ENCODE data around the gene SMAD5. TPM values are rescaled to one million over a fixed set of nuclear protein-coding genes. Genes with fewer than 3 reads are reported as not detected.

SMAD5 gene
- total RNA-seq, 1 donor from 2014 or later = 40.1 TPM

GRCh38 chr5:136137497-136138220, 5.0 kb downstream of the SMAD5 start:
- no peak for TF ChIP-seq CTCF (IDR thresholded peaks at IDR 0.05; ENCODE audit: insufficient read depth, low read length, poor library complexity, severe bottlenecking)
- no peaks in the 10 kb centered on the region for H3K36me3 ChIP-seq (ENCODE audit: control insufficient read depth, insufficient read depth, low read length)
- DNase-seq (ENCODE audit: low read depth) = no peak

GRCh38 chr5:136141561-136141960, 8.9 kb downstream of the SMAD5 start:
- TF ChIP-seq CTCF (IDR thresholded peaks at IDR 0.05; ENCODE audit: insufficient read depth, low read length, poor library complexity, severe bottlenecking) = no peak
- DNase-seq (ENCODE audit: low read depth) = no peak
- Histone ChIP-seq H3K27me3 (ENCODE audit: control insufficient read depth, insufficient read depth, low read length) (no peaks in the 10 kb centered on the region), H3K4me3 (ENCODE audit: low read depth, low read length) (no peak overlapping the region), H3K36me3 (ENCODE audit: control insufficient read depth, insufficient read depth, low read length) (no peaks in the 10 kb centered on the region)

More at GRCh38 chr5:136137497-136138220, 5.0 kb downstream of the SMAD5 start:
- no peak overlapping the region for H3K4me3 ChIP-seq (ENCODE audit: low read depth, low read length)
- no peaks in the 10 kb centered on the region for H3K27me3 ChIP-seq (ENCODE audit: control insufficient read depth, insufficient read depth, low read length)

GRCh38 chr5:136143312-136143711, 10.7 kb downstream of the SMAD5 start:
- H3K36me3 ChIP-seq (ENCODE audit: control insufficient read depth, insufficient read depth, low read length) = no peaks in the 10 kb centered on the region
- no peak for TF ChIP-seq CTCF (IDR thresholded peaks at IDR 0.05; ENCODE audit: insufficient read depth, low read length, poor library complexity, severe bottlenecking)
- no peak overlapping the region for H3K4me3 ChIP-seq (ENCODE audit: low read depth, low read length)
- DNase-seq (ENCODE audit: low read depth) = no peak
- no peaks in the 10 kb centered on the region for H3K27me3 ChIP-seq (ENCODE audit: control insufficient read depth, insufficient read depth, low read length)

GRCh38 chr5:136143763-136144162, 11.1 kb downstream of the SMAD5 start:
- Histone ChIP-seq H3K4me3 (ENCODE audit: low read depth, low read length) (no peak overlapping the region), H3K36me3 (ENCODE audit: control insufficient read depth, insufficient read depth, low read length) (no peaks in the 10 kb centered on the region), H3K27me3 (ENCODE audit: control insufficient read depth, insufficient read depth, low read length) (no peaks in the 10 kb centered on the region)
- DNase-seq (ENCODE audit: low read depth) = no peak
- TF ChIP-seq CTCF (IDR thresholded peaks at IDR 0.05; ENCODE audit: insufficient read depth, low read length, poor library complexity, severe bottlenecking) = no peak

- DNase-seq (ENCODE audit: low read depth) = no peak
- no peaks in the 10 kb centered on the region for H3K27me3 ChIP-seq (ENCODE audit: control insufficient read depth, insufficient read depth, low read length)
- TF ChIP-seq CTCF (IDR thresholded peaks at IDR 0.05; ENCODE audit: insufficient read depth, low read length, poor library complexity, severe bottlenecking) = no peak
- no peak overlapping the region for H3K4me3 ChIP-seq (ENCODE audit: low read depth, low read length)
- no peaks in the 10 kb centered on the region for H3K36me3 ChIP-seq (ENCODE audit: control insufficient read depth, insufficient read depth, low read length)
Observed at GRCh38 chr5:136145030-136145429, 12.4 kb downstream of the SMAD5 start.

- no peaks in the 10 kb centered on the region for H3K36me3 ChIP-seq (ENCODE audit: control insufficient read depth, insufficient read depth, low read length)
- no peak overlapping the region for H3K4me3 ChIP-seq (ENCODE audit: low read depth, low read length)
- H3K27me3 ChIP-seq (ENCODE audit: control insufficient read depth, insufficient read depth, low read length) = no peaks in the 10 kb centered on the region
- no peak for DNase-seq (ENCODE audit: low read depth)
- TF ChIP-seq CTCF (IDR thresholded peaks at IDR 0.05; ENCODE audit: insufficient read depth, low read length, poor library complexity, severe bottlenecking) = no peak
Observed at GRCh38 chr5:136146201-136146600, 13.6 kb downstream of the SMAD5 start.
